GM23338 (cell line): ENCODE measurements around the gene BTBD9. TPM values are rescaled to one million over a fixed set of nuclear protein-coding genes. Genes with fewer than 3 reads are reported as not detected.

Experiments used
- ATAC-seq: fragments of 200-7000 bp; cut with Tn5 transposase; 3 replicates; pipeline ENCODE4 v1.9.1; 2020
- DNase-seq: peaks from one replicate; pipeline ENCODE4 v3.0.0-alpha.2; 2015; ENCODE audit warnings: low spot score
- H2AFZ ChIP-seq: fragments of 200-600 bp; sonication (generic); 2 replicates; pipeline ENCODE4 v1.8.0; 2016; ENCODE audit warnings: antibody characterized with exemption, mild to moderate bottlenecking, moderate library complexity
- H3F3A ChIP-seq: fragments of 200-600 bp; sonication (generic); replicated peaks from 2 replicates; pipeline ENCODE4 v1.8.0; 2017; ENCODE audit warnings: antibody characterized with exemption, mixed run types, low read depth
- H3K27ac ChIP-seq: fragments of 200-600 bp; sonication (generic); 2 replicates; pipeline ENCODE4 v1.6.1; 2016; ENCODE audit warnings: low read depth
- H3K27me3 ChIP-seq: fragments of 200-600 bp; sonication (generic); 2 replicates; pipeline ENCODE4 v1.8.0; 2016; ENCODE audit warnings: mild to moderate bottlenecking, mixed run types, moderate library complexity; ENCODE audit not compliant: insufficient read depth
- H3K36me3 ChIP-seq: fragments of 200-600 bp; sonication (generic); 2 replicates; pipeline ENCODE4 v1.8.0; 2016; ENCODE audit warnings: mild to moderate bottlenecking; ENCODE audit not compliant: insufficient read depth
- H3K4me1 ChIP-seq: fragments of 200-600 bp; sonication (generic); 2 replicates; pipeline ENCODE4 v1.8.0; 2016; ENCODE audit warnings: mild to moderate bottlenecking, moderate library complexity; ENCODE audit not compliant: insufficient read depth
- H3K4me2 ChIP-seq: fragments of 200-600 bp; sonication (generic); 2 replicates; pipeline ENCODE4 v1.7.1; 2017; ENCODE audit warnings: mixed run types
- H3K4me3 ChIP-seq: fragments of 200-600 bp; sonication (generic); 2 replicates; pipeline ENCODE4 v1.6.1; 2016; ENCODE audit warnings: mixed run types
- H3K79me2 ChIP-seq: fragments of 200-600 bp; sonication (generic); replicated peaks from 2 replicates; pipeline ENCODE4 v1.8.0; 2017; ENCODE audit warnings: mild to moderate bottlenecking; ENCODE audit not compliant: insufficient read depth
- H3K9me2 ChIP-seq: fragments of 200-600 bp; sonication (generic); 2 replicates; pipeline ENCODE4 v1.8.0; 2017; ENCODE audit not compliant: insufficient read depth
- H4K20me1 ChIP-seq: fragments of 200-600 bp; sonication (generic); replicated peaks from 2 replicates; pipeline ENCODE4 v1.8.0; 2017; ENCODE audit warnings: mild to moderate bottlenecking; ENCODE audit not compliant: insufficient read depth
- H3K27ac Mint-ChIP-seq: 2 replicates; pipeline ENCODE4 v1.8.0; 2020; ENCODE audit warnings: inconsistent platforms, mild to moderate bottlenecking, moderate library complexity, mixed read lengths
- H3K27me3 Mint-ChIP-seq: 3 replicates; pipeline ENCODE4 v1.8.0; 2022; ENCODE audit warnings: low read depth, mild to moderate bottlenecking, moderate library complexity, mixed read lengths, inconsistent platforms; ENCODE audit not compliant: insufficient read depth, poor library complexity
- H3K36me3 Mint-ChIP-seq: 3 replicates; pipeline ENCODE4 v1.8.0; 2021; ENCODE audit warnings: low read depth, mild to moderate bottlenecking, inconsistent platforms, moderate library complexity, mixed read lengths
- H3K4me1 Mint-ChIP-seq: 3 replicates; pipeline ENCODE4 v1.8.0; 2020; ENCODE audit warnings: mild to moderate bottlenecking, inconsistent platforms, mixed read lengths
- H3K4me3 Mint-ChIP-seq: 3 replicates; pipeline ENCODE4 v1.8.0; 2021; ENCODE audit warnings: moderate library complexity, mild to moderate bottlenecking, inconsistent platforms, mixed read lengths
- H3K9me3 Mint-ChIP-seq: 3 replicates; pipeline ENCODE4 v1.8.0; 2020; ENCODE audit warnings: moderate library complexity, mild to moderate bottlenecking, inconsistent platforms, mixed read lengths
- CTCF ChIP-seq, 2 experiments: fragments of 200-600 bp in 1 of 2; sonication (generic) in 1 of 2; conservative IDR thresholded peaks; 2 replicates each; pipeline versions ENCODE4 v1.5.1 to v1.6.1; 2016 to 2017; ENCODE audit warnings: antibody characterized with exemption in 2 of 2, low read depth in 2 of 2, mild to moderate bottlenecking in 2 of 2, moderate library complexity in 1 of 2
- ETS1 ChIP-seq: IDR thresholded peaks from 2 replicates; pipeline ENCODE4 v1.6.1; 2016; ENCODE audit warnings: antibody characterized with exemption
- EZH2 ChIP-seq: fragments of 200-600 bp; sonication (generic); IDR thresholded peaks from one replicate; pipeline ENCODE4 v1.8.0; 2017; ENCODE audit warnings: antibody characterized with exemption, mild to moderate bottlenecking, low read depth; ENCODE audit not compliant: unreplicated experiment
- EZH2phosphoT487 ChIP-seq: fragments of 200-600 bp; sonication (generic); IDR thresholded peaks from one replicate; pipeline ENCODE4 v1.8.1; 2018; ENCODE audit warnings: antibody characterized with exemption; ENCODE audit not compliant: unreplicated experiment
- JUNB ChIP-seq: IDR thresholded peaks from one replicate; pipeline ENCODE4 v1.6.1; 2016; ENCODE audit warnings: antibody characterized with exemption; ENCODE audit not compliant: unreplicated experiment
- NANOG ChIP-seq: IDR thresholded peaks from 2 replicates; pipeline ENCODE4 v1.6.1; 2016; ENCODE audit warnings: antibody characterized with exemption, borderline replicate concordance
- POLR2AphosphoS5 ChIP-seq: IDR thresholded peaks from 2 replicates; pipeline ENCODE4 v1.6.1; 2016; ENCODE audit warnings: antibody characterized with exemption, low read depth
- REST ChIP-seq: IDR thresholded peaks from one replicate; pipeline ENCODE4 v1.6.1; 2018; ENCODE audit warnings: antibody characterized with exemption; ENCODE audit not compliant: unreplicated experiment
- STAT1 ChIP-seq: IDR thresholded peaks from one replicate; pipeline ENCODE4 v1.6.1; 2016; ENCODE audit warnings: antibody characterized with exemption; ENCODE audit not compliant: unreplicated experiment
- ZNF114 ChIP-seq: fragments of 250-450 bp; sonication (Bioruptor Pico); IDR thresholded peaks from 2 replicates; pipeline ENCODE4 v1.5.0; 2020; ENCODE audit warnings: mild to moderate bottlenecking, moderate library complexity
- ZNF331 ChIP-seq: fragments of 250-450 bp; sonication (Bioruptor Pico); IDR thresholded peaks from 2 replicates; pipeline ENCODE4 v1.5.0; 2020; ENCODE audit warnings: low read depth, mild to moderate bottlenecking, moderate library complexity
- ZNF462 ChIP-seq: fragments of 250-450 bp; sonication (Bioruptor Pico); IDR thresholded peaks from 2 replicates; pipeline ENCODE4 v1.5.0; 2020; ENCODE audit warnings: mild to moderate bottlenecking, moderate library complexity
- polyA plus RNA-seq: library from polyadenylated mRNA; unstranded; fragments of >200 nt; fragmentation: Nextera tagmentation; extraction: Ambion mirVana; gene quantifications from 2 replicates; pipeline ENCODE4 v1.2.1, GENCODE V29; 2016
- total RNA-seq: library from RNA; depleted of rRNA; stranded (reverse); fragments of >200 nt; shearing (Covaris generic); gene quantifications from 2 replicates; pipeline ENCODE4 v1.2.3, GENCODE V29; 2014

Gene BTBD9
- total and polyA plus RNA-seq, 2 experiments from 2014 or later, result 4.2 to 5.3 TPM

- H3K27ac ChIP-seq, result no peak overlapping the region
- TF ChIP-seq CTCF (conservative IDR thresholded peaks at IDR 0.05; ENCODE audit: low read depth in 2 of 2) (no peak), ZNF114 (no peak), POLR2AphosphoS5 (no peak), REST (no peak), ETS1 (no peak), ZNF331 (CRISPR knock-in tag) (no peak), STAT1 (no peak), EZH2phosphoT487 (no peak), EZH2 (no peak), JUNB (no peak), NANOG (no peak), ZNF462 (no peak)
- no peaks in the 10 kb centered on the region for H3K36me3 ChIP-seq
- Mint-ChIP-seq H3K4me1 (peaks cover 43% of the 10 kb centered on the region), H3K27ac (no peak overlapping the region; the same call in 1 of the 2 replicates), H3K27me3 (peaks cover 19% of the 10 kb centered on the region), H3K4me3 (no peak overlapping the region), H3K9me3 (no peaks in the 10 kb centered on the region), H3K36me3 (no peaks in the 10 kb centered on the region)
- no peak overlapping the region for H2AFZ ChIP-seq
- no peaks in the 10 kb centered on the region for H3K27me3 ChIP-seq
- H3K4me1 ChIP-seq, result peaks cover 11% of the 10 kb centered on the region; the same call in 1 of the 2 replicates
- no peak overlapping the region for H3K4me3 ChIP-seq
- ATAC-seq (no peak), DNase-seq (no peak)
- H3F3A ChIP-seq, result no peaks in the 10 kb centered on the region
- no peaks in the 10 kb centered on the region for H3K9me2 ChIP-seq
- no peak overlapping the region for H3K4me2 ChIP-seq
- no peaks in the 10 kb centered on the region for H4K20me1 ChIP-seq
- no peaks in the 10 kb centered on the region for H3K79me2 ChIP-seq
These were observed 467.6 kb downstream of the BTBD9 start for GRCh38 chr6:38171997-38172738.
